Left lung (tissue), 10 donors: ENCODE results near the gene TTLL3. TPM values are rescaled to one million over a fixed set of nuclear protein-coding genes. Genes with fewer than 3 reads are reported as not detected.

ENCODE experiments used
- ATAC-seq: fragments of 200-7000 bp; cut with Tn5 transposase; one replicate; pipeline ENCODE4 v1.9.1; 2020; ENCODE audit warnings: moderate library complexity
- DNase-seq, 4 donors: peaks; one replicate each; pipeline ENCODE4 v3.0.0-alpha.2; 2013 to 2020
- H3K27ac ChIP-seq, 2 donors: fragments of 200-600 bp; sonication (generic) in 1 of 2; one replicate each; pipeline versions ENCODE4 v1.5.0 to v1.8.0; 2020 to 2021
- H3K27me3 ChIP-seq, 2 donors: fragments of 200-600 bp; sonication (generic) in 1 of 2; one replicate each; pipeline versions ENCODE4 v1.5.0 to v1.8.0; 2020 to 2021
- H3K36me3 ChIP-seq, 2 donors: fragments of 200-600 bp; sonication (generic) in 1 of 2; one replicate each; pipeline versions ENCODE4 v1.5.0 to v1.8.0; 2020 to 2021
- H3K4me1 ChIP-seq, 2 donors: fragments of 200-600 bp; one replicate each; pipeline ENCODE4 v1.8.0; 2021
- H3K4me3 ChIP-seq, 2 donors: fragments of 200-600 bp; sonication (generic) in 1 of 2; one replicate each; pipeline versions ENCODE4 v1.5.0 to v1.8.0; 2020 to 2021; ENCODE audit warnings: mild to moderate bottlenecking in 1 of 2
- H3K9me3 ChIP-seq, 2 donors: fragments of 200-600 bp; sonication (generic) in 1 of 2; one replicate each; pipeline versions ENCODE4 v1.5.0 to v1.8.0; 2020 to 2021
- intact Hi-C, 2 donors: fragments of 100-400 bp; cut with DNase I; formaldehyde crosslinking; loops; one replicate each; pipeline versions ENCODE4 v1.11.2 to v1.14.2; 2022
- polyA plus RNA-seq, 6 donors: library from polyadenylated mRNA; unstranded; fragments of 120-200 nt; gene quantifications; one replicate each; pipeline ENCODE4 v1.2.1, GENCODE V29; 2013; ENCODE audit not compliant: insufficient read length in 6 of 6
- total RNA-seq, 2 donors: library from RNA; stranded (reverse); fragmentation: NEBNext Ultra II Directional; extraction: Animal tissue kit (Norgen Biotek cat#: 25700); gene quantifications; one replicate each; pipeline ENCODE4 v1.2.1, GENCODE V29; 2021
- TF ChIP-seq, protein P1 (sequence below), 2 donors: fragments of 200-600 bp; sonication (generic) in 1 of 2; IDR thresholded peaks; one replicate each; pipeline versions ENCODE4 v1.5.0 to v1.8.0; 2021; ENCODE audit warnings: antibody characterized with exemption in 2 of 2
- donor health status: DM: no; HTN: yes; CAD: no.
- donor health status: DM: no; HTN: no; CAD: no.

TTLL3 gene
- total and polyA plus RNA-seq, 8 donors, result 30.5 to 103 (median 88.6) TPM

DNA sequence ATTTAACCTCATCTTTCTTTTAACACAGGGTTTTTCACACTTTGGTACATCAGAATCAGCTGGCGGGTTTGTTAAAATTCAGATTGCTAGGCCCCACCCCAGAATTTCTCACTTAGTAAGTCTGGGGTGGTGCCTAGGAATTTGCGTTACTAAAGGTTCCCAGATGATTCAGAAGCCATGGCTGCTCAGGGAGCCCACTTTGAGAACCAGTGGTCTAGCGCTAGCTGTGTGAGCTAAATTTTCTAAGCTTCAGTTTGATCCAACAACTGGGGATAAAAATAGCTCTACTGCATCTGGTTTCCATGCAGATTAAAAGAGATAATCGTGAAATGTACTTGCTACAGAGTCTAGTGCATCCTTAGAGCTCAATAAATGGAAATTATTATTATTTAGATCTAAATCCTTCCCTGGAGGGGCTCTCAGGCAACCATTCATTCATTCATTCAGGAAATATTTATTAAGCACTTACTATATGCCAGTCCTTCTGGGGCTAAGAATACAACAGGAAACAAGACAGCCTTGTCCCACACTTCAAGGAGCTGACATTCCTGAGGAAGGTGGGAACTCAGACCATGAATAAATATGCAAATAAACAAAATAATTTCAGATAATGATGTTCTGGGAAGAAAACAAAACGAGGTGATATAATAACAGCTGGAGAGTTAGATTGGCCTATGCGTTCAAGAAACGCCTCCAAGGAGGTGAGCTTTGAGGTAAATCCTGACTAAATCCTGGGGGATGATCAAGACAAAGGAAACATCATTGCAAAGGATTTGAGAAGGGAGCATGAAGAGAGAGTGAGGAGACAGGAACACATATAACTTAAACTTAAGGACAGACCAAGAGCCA lies 73.9 kb downstream of the TTLL3 start:
- Histone ChIP-seq H3K27me3 (no peaks in the 10 kb centered on the region), H3K4me3 (no peak overlapping the region), H3K36me3 (no peaks in the 10 kb centered on the region), H3K9me3 (no peaks in the 10 kb centered on the region), H3K4me1 (no peaks in the 10 kb centered on the region), H3K27ac (no peak overlapping the region)
- no peak for DNase-seq
- ATAC-seq, result no peak
- intact Hi-C loops, result no loop called here
- TF ChIP-seq, protein P1, sequence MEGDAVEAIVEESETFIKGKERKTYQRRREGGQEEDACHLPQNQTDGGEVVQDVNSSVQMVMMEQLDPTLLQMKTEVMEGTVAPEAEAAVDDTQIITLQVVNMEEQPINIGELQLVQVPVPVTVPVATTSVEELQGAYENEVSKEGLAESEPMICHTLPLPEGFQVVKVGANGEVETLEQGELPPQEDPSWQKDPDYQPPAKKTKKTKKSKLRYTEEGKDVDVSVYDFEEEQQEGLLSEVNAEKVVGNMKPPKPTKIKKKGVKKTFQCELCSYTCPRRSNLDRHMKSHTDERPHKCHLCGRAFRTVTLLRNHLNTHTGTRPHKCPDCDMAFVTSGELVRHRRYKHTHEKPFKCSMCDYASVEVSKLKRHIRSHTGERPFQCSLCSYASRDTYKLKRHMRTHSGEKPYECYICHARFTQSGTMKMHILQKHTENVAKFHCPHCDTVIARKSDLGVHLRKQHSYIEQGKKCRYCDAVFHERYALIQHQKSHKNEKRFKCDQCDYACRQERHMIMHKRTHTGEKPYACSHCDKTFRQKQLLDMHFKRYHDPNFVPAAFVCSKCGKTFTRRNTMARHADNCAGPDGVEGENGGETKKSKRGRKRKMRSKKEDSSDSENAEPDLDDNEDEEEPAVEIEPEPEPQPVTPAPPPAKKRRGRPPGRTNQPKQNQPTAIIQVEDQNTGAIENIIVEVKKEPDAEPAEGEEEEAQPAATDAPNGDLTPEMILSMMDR (IDR thresholded peaks at IDR 0.05), result no peak

DNA sequence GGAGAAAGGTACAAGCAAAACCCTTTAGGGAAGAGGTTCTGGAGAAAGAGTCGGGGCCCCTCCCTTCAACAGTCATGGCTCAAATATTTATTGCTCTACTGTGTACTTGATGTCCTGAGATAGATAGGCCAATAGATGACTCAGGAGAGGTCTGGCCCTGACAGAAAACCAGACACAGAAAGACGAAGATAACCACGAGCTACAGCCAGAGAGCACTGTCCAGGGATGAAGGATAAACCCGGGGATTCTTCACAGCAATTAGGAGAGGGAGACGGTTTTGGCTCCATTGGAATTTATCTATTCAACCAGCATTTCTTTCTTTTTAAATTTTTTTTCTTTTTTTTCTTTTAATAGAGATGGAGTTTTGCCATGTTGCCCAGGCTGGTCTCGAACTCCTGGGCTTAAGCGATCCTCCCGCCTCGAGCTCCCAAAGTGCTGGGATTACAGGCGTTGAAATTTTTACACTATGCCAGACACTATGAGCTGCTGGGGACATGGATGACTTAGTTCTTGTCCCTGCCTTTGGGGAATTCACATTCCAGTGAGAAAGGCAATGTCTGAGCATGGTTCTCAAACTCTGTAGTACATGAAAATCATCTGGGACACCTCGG lies 74.6 kb downstream of the TTLL3 start:
- Histone ChIP-seq H3K4me3 (no peak overlapping the region), H3K27ac (no peak overlapping the region), H3K36me3 (no peaks in the 10 kb centered on the region), H3K4me1 (peaks cover 0 to 1% of the 10 kb centered on the region in 2 donors), H3K9me3 (no peaks in the 10 kb centered on the region), H3K27me3 (no peaks in the 10 kb centered on the region)
- intact Hi-C loops, result no loop called here
- no peak for DNase-seq
- peak; percentile 46 for ATAC-seq
- TF ChIP-seq, protein P1 (IDR thresholded peaks at IDR 0.05), result no peak

Other genes with a start within 250 kb of the TTLL3 start
- 10 to 100 TPM; 35.0 to 49.6 TPM for gene MTMR14, start 160.8 kb upstream of the TTLL3 start, total RNA-seq
- gene MTMR14, start 160.8 kb upstream of the TTLL3 start, polyA plus RNA-seq, result 10 to 100 TPM; 29.8 to 34.7 (median 32.9) TPM
- gene CPNE9, start 106.4 kb upstream of the TTLL3 start, total RNA-seq, result under 1 TPM in 1 of 2 donors, not detected in 1; 0.21 TPM
- gene CPNE9, start 106.4 kb upstream of the TTLL3 start, polyA plus RNA-seq, result under 1 TPM in 5 of 6 donors, not detected in 1; 0.15 to 0.40 (median 0.27) TPM
- 10 to 100 TPM; 15.2 to 22.3 TPM for gene BRPF1, start 78.5 kb upstream of the TTLL3 start, total RNA-seq
- 10 to 100 TPM; 17.7 to 24.1 (median 21.9) TPM for gene BRPF1, start 78.5 kb upstream of the TTLL3 start, polyA plus RNA-seq
- gene OGG1, start 60.3 kb upstream of the TTLL3 start, total RNA-seq, result 10 to 100 TPM; 19.9 to 29.4 TPM
- gene OGG1, start 60.3 kb upstream of the TTLL3 start, polyA plus RNA-seq, result 10 to 100 TPM; 66.1 to 73.1 (median 69.5) TPM
- 10 to 100 TPM; 29.1 to 37.5 TPM for gene CAMK1, start 40.3 kb upstream of the TTLL3 start, total RNA-seq
- gene CAMK1, start 40.3 kb upstream of the TTLL3 start, polyA plus RNA-seq, result 10 to 100 TPM; 18.4 to 25.8 (median 22.0) TPM
- gene TADA3, start 17.8 kb upstream of the TTLL3 start, total RNA-seq, result 10 to 100 TPM; 50.0 to 59.2 TPM
- gene TADA3, start 17.8 kb upstream of the TTLL3 start, polyA plus RNA-seq, result 10 to 100 TPM; 65.7 to 91.7 (median 79.8) TPM
- gene ARPC4, start 17.2 kb upstream of the TTLL3 start, total RNA-seq, result 100 to 1,000 TPM; 148 to 193 TPM
- gene ARPC4, start 17.2 kb upstream of the TTLL3 start, polyA plus RNA-seq, result 100 to 1,000 TPM in 5 of 6 donors, 10 to 100 TPM in 1; 87.7 to 112 (median 108) TPM
- gene RPUSD3, start 33.7 kb downstream of the TTLL3 start, total RNA-seq, result 10 to 100 TPM; 29.6 to 35.3 TPM
- 10 to 100 TPM; 31.3 to 43.1 (median 37.6) TPM for gene RPUSD3, start 33.7 kb downstream of the TTLL3 start, polyA plus RNA-seq
- not detected for gene CIDEC, start 70.0 kb downstream of the TTLL3 start, total RNA-seq
- under 1 TPM in 4 of 6 donors, not detected in 2; 0.18 to 0.68 (median 0.27) TPM for gene CIDEC, start 70.0 kb downstream of the TTLL3 start, polyA plus RNA-seq
- 10 to 100 TPM; 25.1 to 31.8 TPM for gene JAGN1, start 80.3 kb downstream of the TTLL3 start, total RNA-seq
- 10 to 100 TPM; 33.0 to 38.5 (median 36.0) TPM for gene JAGN1, start 80.3 kb downstream of the TTLL3 start, polyA plus RNA-seq
- 10 to 100 TPM; 14.4 to 22.5 TPM for gene IL17RE, start 92.6 kb downstream of the TTLL3 start, total RNA-seq
- gene IL17RE, start 92.6 kb downstream of the TTLL3 start, polyA plus RNA-seq, result 100 to 1,000 TPM in 2 of 6 donors, 10 to 100 TPM in 4; 76.3 to 108 (median 83.1) TPM
- gene IL17RC, start 106.8 kb downstream of the TTLL3 start, total RNA-seq, result 10 to 100 TPM; 20.4 to 26.2 TPM
- gene IL17RC, start 106.8 kb downstream of the TTLL3 start, polyA plus RNA-seq, result 10 to 100 TPM; 42.3 to 54.4 (median 51.2) TPM
- gene CRELD1, start 123.6 kb downstream of the TTLL3 start, total RNA-seq, result 10 to 100 TPM; 29.9 to 56.8 TPM
- gene CRELD1, start 123.6 kb downstream of the TTLL3 start, polyA plus RNA-seq, result 10 to 100 TPM; 40.4 to 81.2 (median 68.8) TPM
- 1 to 10 TPM; 1.8 to 2.5 TPM for gene PRRT3, start 142.1 kb downstream of the TTLL3 start, total RNA-seq
- gene PRRT3, start 142.1 kb downstream of the TTLL3 start, polyA plus RNA-seq, result 1 to 10 TPM; 3.2 to 4.6 (median 4.3) TPM
- gene EMC3, start 176.6 kb downstream of the TTLL3 start, total RNA-seq, result 10 to 100 TPM; 84.0 to 85.2 TPM
- gene EMC3, start 176.6 kb downstream of the TTLL3 start, polyA plus RNA-seq, result 10 to 100 TPM; 50.8 to 75.2 (median 65.7) TPM
- gene FANCD2, start 216.2 kb downstream of the TTLL3 start, total RNA-seq, result 1 to 10 TPM; 8.6 to 9.0 TPM
- 10 to 100 TPM; 15.8 to 28.4 (median 21.7) TPM for gene FANCD2, start 216.2 kb downstream of the TTLL3 start, polyA plus RNA-seq